Measurements from ENCODE around the gene TJAP1. TPM values are rescaled to one million over a fixed set of nuclear protein-coding genes. Genes with fewer than 3 reads are reported as not detected.

Gene TJAP1
- polyA plus RNA-seq, 3 donors = 16.4 to 23.7 (median 17.2) TPM

DNA sequence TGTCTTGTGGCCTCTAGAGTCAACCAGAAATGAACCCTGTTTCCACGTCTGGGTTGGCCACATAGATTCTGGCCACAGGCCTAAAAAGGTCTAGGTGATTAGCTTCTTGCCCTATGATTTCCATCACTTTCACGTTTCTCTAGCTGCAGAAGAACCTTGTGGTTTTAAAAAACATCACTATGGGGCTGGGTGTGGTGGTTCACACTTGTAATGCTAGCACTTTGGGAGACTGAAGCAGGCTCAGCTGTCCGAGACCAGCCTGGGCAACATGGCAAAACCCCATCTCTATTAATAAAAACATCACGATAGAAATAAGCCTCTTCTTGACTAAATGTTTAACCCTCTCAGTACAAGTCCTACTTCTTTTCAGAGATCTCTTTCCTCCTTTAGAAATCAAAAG is 67.1 kb downstream of the TJAP1 start:
- WGBS, 3 donors = 69 to 74% (median 74%) methylated on average over 4 of the region's 4 CpGs
- no peak overlapping the region for H3K27ac ChIP-seq (ENCODE audit: low read depth, low read length)

DNA sequence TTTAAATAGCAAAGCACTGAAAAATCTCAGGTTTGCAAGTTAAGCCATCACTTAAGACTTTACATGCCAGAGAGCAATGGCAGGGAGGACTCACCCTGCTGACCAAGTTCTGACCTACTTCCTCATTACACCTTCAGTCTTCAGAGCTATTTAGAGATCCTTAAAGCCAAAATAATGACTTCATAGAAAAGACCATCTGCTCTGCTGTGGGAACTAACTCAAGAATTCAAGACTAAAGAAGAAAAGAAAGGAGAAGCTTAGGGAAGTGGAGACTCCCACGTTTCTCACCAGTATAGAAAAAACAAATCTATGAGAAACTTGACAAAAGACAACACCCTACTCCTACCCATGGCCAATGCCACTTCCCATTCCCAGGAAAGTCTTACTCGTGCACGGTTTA is 69.9 kb downstream of the TJAP1 start:
- no peak overlapping the region for H3K27ac ChIP-seq (ENCODE audit: low read depth, low read length)
- 80 to 95% (median 85%) methylated on average over 3 of the region's 3 CpGs for WGBS, 3 donors

Other genes with a start within 250 kb of the TJAP1 start
- gene DNPH1, start 248.1 kb upstream of the TJAP1 start, polyA plus RNA-seq = 100 to 1,000 TPM in 2 of 3 donors, 10 to 100 TPM in 1; 95.0 to 136 (median 107) TPM
- gene TTBK1, start 234.1 kb upstream of the TJAP1 start, polyA plus RNA-seq = under 1 TPM in 2 of 3 donors, not detected in 1; 0.01 to 0.10 TPM
- not detected for gene SLC22A7, start 179.3 kb upstream of the TJAP1 start, polyA plus RNA-seq
- gene CRIP3, start 168.7 kb upstream of the TJAP1 start, polyA plus RNA-seq = 1 to 10 TPM in 1 of 3 donors, under 1 TPM in 1, not detected in 1; 0.61 to 1.4 TPM
- gene ZNF318, start 107.9 kb upstream of the TJAP1 start, polyA plus RNA-seq = 1 to 10 TPM; 3.9 to 6.7 (median 5.2) TPM
- 10 to 100 TPM in 2 of 3 donors, 1 to 10 TPM in 1; 8.2 to 13.7 (median 11.7) TPM for gene ABCC10, start 50.0 kb upstream of the TJAP1 start, polyA plus RNA-seq
- gene DLK2, start 22.0 kb upstream of the TJAP1 start, polyA plus RNA-seq = under 1 TPM; 0.25 to 0.45 (median 0.34) TPM
- 1 to 10 TPM in 1 of 3 donors, under 1 TPM in 1, not detected in 1; 0.10 to 1.0 TPM for gene LRRC73, start 32.8 kb downstream of the TJAP1 start, polyA plus RNA-seq
- gene YIPF3, start 39.4 kb downstream of the TJAP1 start, polyA plus RNA-seq = 100 to 1,000 TPM in 1 of 3 donors, 10 to 100 TPM in 2; 54.0 to 117 (median 97.3) TPM
- gene POLR1C, start 39.5 kb downstream of the TJAP1 start, polyA plus RNA-seq = 10 to 100 TPM; 17.0 to 48.2 (median 19.2) TPM
- 10 to 100 TPM in 1 of 3 donors, 1 to 10 TPM in 2; 7.0 to 12.8 (median 9.8) TPM for gene XPO5, start 98.5 kb downstream of the TJAP1 start, polyA plus RNA-seq
- 1 to 10 TPM; 3.2 to 5.5 (median 4.3) TPM for gene POLH, start 98.6 kb downstream of the TJAP1 start, polyA plus RNA-seq
- 10 to 100 TPM; 27.3 to 49.6 (median 45.2) TPM for gene GTPBP2, start 151.7 kb downstream of the TJAP1 start, polyA plus RNA-seq
- 10 to 100 TPM; 14.8 to 20.5 (median 15.1) TPM for gene MAD2L1BP, start 158.3 kb downstream of the TJAP1 start, polyA plus RNA-seq
- under 1 TPM; 0.21 to 0.52 (median 0.22) TPM for gene RSPH9, start 167.5 kb downstream of the TJAP1 start, polyA plus RNA-seq
- 10 to 100 TPM; 36.0 to 82.0 (median 51.8) TPM for gene MRPS18A, start 210.2 kb downstream of the TJAP1 start, polyA plus RNA-seq